Lung (tissue), 12 donors: ENCODE measurements around the gene PTPRD. TPM values are rescaled to one million over a fixed set of nuclear protein-coding genes. Genes with fewer than 3 reads are reported as not detected.

Experiments used
- ATAC-seq: fragments of 200-7000 bp; cut with Tn5 transposase; one replicate; pipeline ENCODE4 v1.9.1; 2020; ENCODE audit warnings: moderate number of reproducible peaks; ENCODE audit not compliant: insufficient read depth, low FRiP score
- DNase-seq, 3 donors: peaks; one replicate each; pipeline ENCODE4 v3.0.0-alpha.2; 2013 to 2017
- H3K27ac ChIP-seq, 2 donors: one replicate each; pipeline ENCODE4 v1.5.1; 2013; ENCODE audit warnings: mild to moderate bottlenecking in 2 of 2, moderate library complexity in 2 of 2, control low read depth in 1 of 2, inconsistent platforms in 1 of 2, low read depth in 1 of 2, low read length in 1 of 2
- H3K27me3 ChIP-seq, 3 donors: one replicate each; pipeline ENCODE4 v1.5.1; 2013; ENCODE audit warnings: low read length in 2 of 3; ENCODE audit not compliant: control insufficient read depth in 3 of 3, insufficient read depth in 3 of 3
- H3K36me3 ChIP-seq, 4 donors: one replicate each; pipeline ENCODE4 v1.5.1; 2013; ENCODE audit warnings: low read length in 4 of 4, mild to moderate bottlenecking in 1 of 4, moderate library complexity in 1 of 4; ENCODE audit not compliant: control insufficient read depth in 4 of 4, insufficient read depth in 4 of 4
- H3K4me1 ChIP-seq, 5 donors: one replicate each; pipeline ENCODE4 v1.5.1; 2013; ENCODE audit warnings: low read length in 5 of 5, mild to moderate bottlenecking in 2 of 5, moderate library complexity in 1 of 5; ENCODE audit not compliant: control insufficient read depth in 5 of 5, insufficient read depth in 5 of 5
- H3K4me3 ChIP-seq: one replicate; pipeline ENCODE4 v1.5.1; 2013; ENCODE audit warnings: mild to moderate bottlenecking, control low read depth, moderate library complexity
- H3K9ac ChIP-seq, 2 donors: one replicate each; pipeline ENCODE4 v1.5.1; 2013; ENCODE audit warnings: low read length in 2 of 2, control low read depth in 1 of 2; ENCODE audit not compliant: insufficient read depth in 1 of 2
- H3K9me3 ChIP-seq, 4 donors: one replicate each; pipeline ENCODE4 v1.5.1; 2013; ENCODE audit warnings: low read length in 3 of 4, mild to moderate bottlenecking in 1 of 4, moderate library complexity in 1 of 4; ENCODE audit not compliant: control insufficient read depth in 4 of 4, insufficient read depth in 3 of 4
- WGBS, 2 donors: extraction: QIAGEN DNeasy Blood & Tissue Kit; methylation state at CpG; one replicate each; pipeline ENCODE4 v1.1.7; 2013; 5-methylcytosine and 5-hydroxymethylcytosine counted together
- polyA plus RNA-seq, 2 donors: library from polyadenylated mRNA; stranded (reverse); fragments of 200-250 nt; gene quantifications; one replicate each; pipeline ENCODE4 v1.2.1, GENCODE V29; 2013
- total RNA-seq, 2 donors: library from RNA; depleted of rRNA in 1 of 2; stranded (reverse); fragments of >200 nt in 1 of 2; gene quantifications; one replicate each; pipeline ENCODE4 v1.2.1, GENCODE V29; 2014 to 2021
- TF ChIP-seq, protein P1 (sequence below): IDR thresholded peaks from 2 replicates; pipeline ENCODE4 v1.5.1; 2012; ENCODE audit warnings: mild to moderate bottlenecking; ENCODE audit errors: control extremely low read depth, extremely low read depth
- donor health status: control.
- donor health status: control.
- donor health status: Bipolar disorder and iron deficiency.
- donor health status: healthy.
- donor health status: DM: yes; HTN: yes; CAD: no.

Gene PTPRD
- total and polyA plus RNA-seq, 4 donors: 1.9 to 145 (median 13.7) TPM

DNA sequence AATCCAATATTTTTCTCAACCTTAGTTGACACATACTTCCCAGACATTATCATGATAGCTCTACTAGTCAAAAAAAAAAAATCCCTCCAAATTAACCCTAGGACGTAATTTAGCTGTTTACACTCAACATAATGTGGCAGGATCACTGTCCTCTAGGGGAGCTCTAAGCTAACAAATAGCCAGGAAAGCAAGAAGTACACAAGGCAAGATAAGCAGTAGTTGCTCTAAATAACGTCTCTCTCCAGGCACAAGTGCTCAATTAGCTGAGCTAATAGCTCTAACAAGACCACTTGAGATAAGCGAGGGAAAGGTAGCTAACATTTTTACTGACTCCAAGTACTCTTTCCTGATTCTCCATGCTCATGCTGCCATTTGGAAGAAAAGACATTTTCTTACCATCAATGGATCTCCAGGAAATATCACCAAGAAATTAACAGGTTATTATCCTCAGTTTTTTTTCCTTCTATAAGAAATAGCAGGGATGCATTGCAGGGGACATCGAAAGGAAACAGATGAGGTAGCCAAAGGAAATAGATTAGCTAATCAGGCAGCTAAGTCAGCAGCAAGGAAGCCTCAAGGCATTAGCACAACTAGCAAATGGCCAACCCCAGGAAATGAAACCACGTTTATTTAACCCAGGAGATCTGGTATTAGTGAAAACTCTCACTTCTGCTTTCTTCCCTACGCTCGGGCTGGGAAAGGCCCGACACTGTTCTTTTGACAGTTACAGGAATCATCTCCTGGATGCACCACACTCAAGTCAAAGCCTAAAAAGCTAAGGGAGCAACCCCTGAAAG is 614.1 kb downstream of the PTPRD start:
- H3K27ac ChIP-seq: no peak overlapping the region
- H3K9ac ChIP-seq: no peak overlapping the region
- H3K4me1 ChIP-seq: no peaks in the 10 kb centered on the region
- ATAC-seq (peak; percentile 19), DNase-seq (no peak)
- no peaks in the 10 kb centered on the region for H3K27me3 ChIP-seq
- WGBS, 2 donors: 22 to 28% methylated on average over 8 of the region's 8 CpGs
- H3K4me3 ChIP-seq: no peak overlapping the region
- TF ChIP-seq, protein P1, sequence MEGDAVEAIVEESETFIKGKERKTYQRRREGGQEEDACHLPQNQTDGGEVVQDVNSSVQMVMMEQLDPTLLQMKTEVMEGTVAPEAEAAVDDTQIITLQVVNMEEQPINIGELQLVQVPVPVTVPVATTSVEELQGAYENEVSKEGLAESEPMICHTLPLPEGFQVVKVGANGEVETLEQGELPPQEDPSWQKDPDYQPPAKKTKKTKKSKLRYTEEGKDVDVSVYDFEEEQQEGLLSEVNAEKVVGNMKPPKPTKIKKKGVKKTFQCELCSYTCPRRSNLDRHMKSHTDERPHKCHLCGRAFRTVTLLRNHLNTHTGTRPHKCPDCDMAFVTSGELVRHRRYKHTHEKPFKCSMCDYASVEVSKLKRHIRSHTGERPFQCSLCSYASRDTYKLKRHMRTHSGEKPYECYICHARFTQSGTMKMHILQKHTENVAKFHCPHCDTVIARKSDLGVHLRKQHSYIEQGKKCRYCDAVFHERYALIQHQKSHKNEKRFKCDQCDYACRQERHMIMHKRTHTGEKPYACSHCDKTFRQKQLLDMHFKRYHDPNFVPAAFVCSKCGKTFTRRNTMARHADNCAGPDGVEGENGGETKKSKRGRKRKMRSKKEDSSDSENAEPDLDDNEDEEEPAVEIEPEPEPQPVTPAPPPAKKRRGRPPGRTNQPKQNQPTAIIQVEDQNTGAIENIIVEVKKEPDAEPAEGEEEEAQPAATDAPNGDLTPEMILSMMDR: no peak
- H3K36me3 ChIP-seq: no peaks in the 10 kb centered on the region
- no peaks in the 10 kb centered on the region for H3K9me3 ChIP-seq

DNA sequence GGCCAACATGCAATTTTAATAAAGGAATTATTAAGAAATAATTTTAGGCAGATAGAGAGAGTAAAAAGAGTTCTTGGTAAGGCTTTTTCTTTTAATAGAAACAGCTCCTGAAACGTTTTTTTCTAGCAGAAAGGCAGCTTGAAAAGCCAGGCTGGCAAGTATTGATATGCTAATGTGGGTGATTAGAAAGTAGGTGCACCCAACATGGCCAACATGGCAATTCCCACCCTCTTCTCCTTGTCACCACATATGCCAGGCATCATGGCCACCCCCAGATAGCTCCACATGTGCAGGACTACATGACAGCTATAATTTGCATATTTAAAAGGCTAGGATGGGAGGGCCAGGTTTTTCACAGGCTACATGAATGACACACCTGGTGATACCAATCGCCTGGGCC is 615.2 kb downstream of the PTPRD start:
- DNase-seq (no peak), ATAC-seq (no peak)
- no peaks in the 10 kb centered on the region for H3K4me1 ChIP-seq
- no peak overlapping the region for H3K27ac ChIP-seq
- 57 to 58% methylated on average over 2 of the region's 2 CpGs for WGBS, 2 donors
- H3K27me3 ChIP-seq: no peaks in the 10 kb centered on the region
- no peak overlapping the region for H3K4me3 ChIP-seq
- no peaks in the 10 kb centered on the region for H3K36me3 ChIP-seq
- H3K9me3 ChIP-seq: no peaks in the 10 kb centered on the region
- TF ChIP-seq, protein P1: no peak
- no peak overlapping the region for H3K9ac ChIP-seq

GRCh38 chr9:9996259-9996658 is 616.5 kb downstream of the PTPRD start:
- H3K4me3 ChIP-seq: no peak overlapping the region
- H3K27me3 ChIP-seq: no peaks in the 10 kb centered on the region
- no peak for DNase-seq
- no peak overlapping the region for H3K27ac ChIP-seq
- no peaks in the 10 kb centered on the region for H3K9me3 ChIP-seq
- H3K4me1 ChIP-seq: no peaks in the 10 kb centered on the region
- H3K36me3 ChIP-seq: no peaks in the 10 kb centered on the region
- H3K9ac ChIP-seq: no peak overlapping the region
- ATAC-seq: no peak
- TF ChIP-seq, protein P1: no peak

GRCh38 chr9:9992936-9993335 is 619.9 kb downstream of the PTPRD start:
- H3K4me1 ChIP-seq: no peaks in the 10 kb centered on the region
- H3K9me3 ChIP-seq: peaks cover 0 to 5% (median 2%) of the 10 kb centered on the region in 4 donors
- ATAC-seq (no peak), DNase-seq (no peak)
- TF ChIP-seq, protein P1: no peak
- no peak overlapping the region for H3K9ac ChIP-seq
- WGBS, 2 donors: 86 to 88% methylated on average over 1 of the region's 1 CpG
- no peaks in the 10 kb centered on the region for H3K27me3 ChIP-seq
- H3K36me3 ChIP-seq: no peaks in the 10 kb centered on the region
- no peak overlapping the region for H3K4me3 ChIP-seq
- no peak overlapping the region for H3K27ac ChIP-seq
